IPS-NIHi7 (cell line): ENCODE results near the gene CCDC171.

ENCODE experiments used
- DNase-seq: peaks from one replicate; pipeline ENCODE4 v3.0.0; 2012; ENCODE audit warnings: mixed read lengths; ENCODE audit errors: extremely low spot score

Gene CCDC171

GRCh38 chr9:15999422-16000339 lies 446.8 kb downstream of the CCDC171 start:
- DNase-seq, result no peak

- no peak for DNase-seq
These were observed 448.0 kb downstream of the CCDC171 start for GRCh38 chr9:16000811-16001210.

DNA sequence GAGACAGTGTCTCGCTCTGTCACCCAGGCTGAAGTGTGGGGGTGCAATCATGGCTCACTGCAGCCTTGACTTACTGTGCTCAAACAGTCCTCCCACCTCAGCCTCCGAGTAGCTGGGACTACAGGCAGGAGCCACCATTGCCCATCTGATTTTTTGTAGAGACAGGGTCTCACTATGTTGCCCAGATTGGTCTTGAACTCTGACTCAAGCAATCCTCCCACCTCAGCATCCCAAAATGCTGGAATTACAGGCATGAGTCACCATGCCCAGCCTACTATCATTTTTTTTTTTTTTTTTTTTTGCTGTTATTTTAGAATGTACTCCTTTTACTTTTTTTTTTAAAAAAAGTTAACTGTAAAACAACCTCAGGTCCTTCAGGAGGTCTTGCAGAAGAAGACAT lies 449.0 kb downstream of the CCDC171 start:
- no peak for DNase-seq

- no peak for DNase-seq
These were observed 450.0 kb downstream of the CCDC171 start for GRCh38 chr9:16002816-16003215.

DNA sequence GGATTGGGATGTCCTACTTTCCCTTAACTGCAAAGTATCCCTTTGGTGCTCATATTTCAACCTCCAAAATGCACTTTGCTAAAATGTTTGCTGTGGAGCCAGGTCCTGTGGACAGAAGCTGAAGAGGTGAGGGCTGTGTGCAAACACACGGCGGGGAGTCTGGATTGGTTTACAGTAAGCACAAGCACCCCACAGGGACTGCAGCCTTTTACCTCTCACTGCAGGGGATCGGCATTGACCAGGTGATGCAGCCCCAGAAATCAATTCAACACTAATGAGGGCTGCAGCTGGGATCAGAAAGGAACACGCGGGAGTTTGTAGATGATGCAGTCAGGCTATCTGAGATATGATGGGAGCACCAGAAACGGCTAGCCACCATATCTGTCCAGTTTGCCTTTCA lies 450.9 kb downstream of the CCDC171 start:
- no peak for DNase-seq

DNA sequence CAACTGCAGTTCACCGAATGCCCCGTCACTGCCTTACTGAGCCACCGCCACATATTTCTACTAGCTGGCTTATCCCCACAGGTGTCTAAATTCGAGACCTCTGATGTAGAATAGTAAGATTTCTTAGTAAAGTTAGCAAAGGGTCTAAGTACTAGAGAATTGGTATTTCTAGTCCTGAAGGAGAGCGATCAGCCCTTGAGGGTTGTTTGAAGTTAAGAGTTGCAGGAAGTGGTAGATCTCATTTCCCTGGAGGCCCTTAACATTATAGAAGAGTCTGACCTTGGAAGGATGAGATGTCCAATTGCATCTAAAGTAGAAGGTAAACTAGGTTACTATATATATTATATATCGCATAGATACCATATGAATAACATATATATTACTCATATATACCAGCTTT lies 451.8 kb downstream of the CCDC171 start:
- DNase-seq, result no peak

- no peak for DNase-seq
These were observed 457.4 kb downstream of the CCDC171 start for GRCh38 chr9:16010221-16010620.

DNA sequence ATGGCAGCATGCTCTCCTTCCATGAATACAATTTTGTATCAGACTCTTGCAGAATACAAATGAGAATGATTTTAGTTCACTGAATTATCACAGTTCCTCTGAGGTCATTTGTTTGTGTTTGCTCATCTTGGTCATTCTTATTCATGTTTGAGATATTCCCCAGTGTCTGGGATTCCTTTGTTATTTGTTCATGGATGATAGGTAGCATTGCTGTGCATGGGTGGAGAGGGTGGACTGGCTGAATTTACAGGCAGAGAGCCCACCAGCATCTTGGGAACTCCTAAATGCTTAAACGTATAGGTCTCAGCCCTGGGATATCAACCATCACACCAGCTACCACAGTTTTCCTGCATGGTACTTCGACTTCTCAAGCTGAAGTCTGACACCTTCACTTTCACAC lies 459.8 kb downstream of the CCDC171 start:
- DNase-seq, result no peak

GRCh38 chr9:16013366-16013765 lies 460.5 kb downstream of the CCDC171 start:
- no peak for DNase-seq

DNA sequence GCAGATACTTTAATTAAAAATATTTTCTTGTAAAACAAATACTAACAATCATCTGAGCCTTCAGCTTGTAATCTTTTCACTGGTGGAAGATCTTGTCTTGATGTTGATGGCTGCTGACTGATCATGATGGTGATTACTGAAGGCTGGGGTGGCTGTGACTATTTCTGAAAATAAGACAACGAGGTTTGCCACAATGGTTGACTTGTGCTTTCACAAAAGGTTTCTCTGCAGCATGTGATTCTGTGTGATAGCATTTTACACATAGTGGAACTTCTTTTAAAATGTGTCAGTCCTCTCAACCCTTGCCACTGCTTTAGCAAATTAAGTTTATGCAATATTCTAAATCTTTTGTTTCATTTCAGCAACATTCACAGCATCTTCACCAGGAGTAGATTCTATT lies 461.0 kb downstream of the CCDC171 start:
- DNase-seq, result no peak

DNA sequence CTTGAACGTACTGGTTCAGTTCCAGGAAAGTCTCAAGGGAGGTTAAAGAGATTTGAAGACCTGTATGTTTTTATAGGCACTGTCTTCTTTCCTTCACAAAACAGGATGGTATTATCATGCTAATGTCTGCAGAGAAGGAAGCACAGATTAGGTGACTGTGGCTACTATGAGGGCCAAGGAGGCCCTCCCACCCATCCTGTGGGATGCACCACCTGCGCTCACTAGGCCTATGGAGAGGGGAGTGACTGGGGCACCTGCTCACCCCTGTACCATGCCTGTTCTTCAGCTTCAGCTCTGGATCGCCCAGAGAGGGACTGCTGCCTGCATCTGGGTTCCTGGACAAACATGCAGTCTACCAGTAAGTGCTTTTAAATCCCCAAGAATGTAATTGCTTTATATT lies 469.4 kb downstream of the CCDC171 start:
- no peak for DNase-seq

DNA sequence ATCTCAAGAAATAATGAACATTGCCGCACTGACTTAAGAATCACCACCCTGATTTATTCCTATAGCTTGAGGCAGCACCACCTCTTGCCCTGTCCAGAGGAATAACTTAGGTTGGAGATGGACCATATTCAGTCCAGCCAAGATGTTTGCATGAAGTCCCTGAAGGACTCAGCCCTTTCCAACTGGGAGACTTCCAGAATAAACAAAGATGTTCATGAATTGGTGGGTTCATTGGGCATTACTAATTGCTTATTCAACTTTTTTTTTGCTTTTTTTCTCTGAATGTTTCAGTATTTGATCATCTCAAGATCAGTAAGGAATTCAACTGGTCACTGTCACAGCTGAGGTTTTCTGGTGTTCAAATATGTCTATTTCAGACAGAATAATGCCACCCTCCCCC lies 470.6 kb downstream of the CCDC171 start:
- DNase-seq, result no peak
